ENCODE measurements around the gene IL34.

DNA sequence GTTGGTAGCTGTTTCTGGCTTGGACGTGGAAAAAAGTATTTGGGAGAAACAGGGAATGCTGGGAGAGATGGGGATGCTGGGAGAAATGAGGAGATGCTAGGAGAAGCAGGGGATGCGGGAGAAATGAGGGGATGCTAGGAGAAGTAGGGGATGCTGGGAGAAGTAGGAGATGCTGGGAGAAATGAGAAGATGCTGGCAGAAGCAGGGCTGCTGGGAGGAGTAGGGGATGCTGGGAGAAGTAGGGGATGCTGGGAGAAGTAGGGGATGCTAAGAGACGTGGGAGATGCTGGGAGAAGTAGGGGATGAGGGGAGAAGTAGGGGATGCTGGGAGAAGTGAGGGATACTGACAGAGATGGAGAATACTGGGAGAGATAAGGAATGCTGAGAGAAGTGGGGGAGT lies 45.6 kb upstream of the IL34 start:
- TF ChIP-seq, protein P1, sequence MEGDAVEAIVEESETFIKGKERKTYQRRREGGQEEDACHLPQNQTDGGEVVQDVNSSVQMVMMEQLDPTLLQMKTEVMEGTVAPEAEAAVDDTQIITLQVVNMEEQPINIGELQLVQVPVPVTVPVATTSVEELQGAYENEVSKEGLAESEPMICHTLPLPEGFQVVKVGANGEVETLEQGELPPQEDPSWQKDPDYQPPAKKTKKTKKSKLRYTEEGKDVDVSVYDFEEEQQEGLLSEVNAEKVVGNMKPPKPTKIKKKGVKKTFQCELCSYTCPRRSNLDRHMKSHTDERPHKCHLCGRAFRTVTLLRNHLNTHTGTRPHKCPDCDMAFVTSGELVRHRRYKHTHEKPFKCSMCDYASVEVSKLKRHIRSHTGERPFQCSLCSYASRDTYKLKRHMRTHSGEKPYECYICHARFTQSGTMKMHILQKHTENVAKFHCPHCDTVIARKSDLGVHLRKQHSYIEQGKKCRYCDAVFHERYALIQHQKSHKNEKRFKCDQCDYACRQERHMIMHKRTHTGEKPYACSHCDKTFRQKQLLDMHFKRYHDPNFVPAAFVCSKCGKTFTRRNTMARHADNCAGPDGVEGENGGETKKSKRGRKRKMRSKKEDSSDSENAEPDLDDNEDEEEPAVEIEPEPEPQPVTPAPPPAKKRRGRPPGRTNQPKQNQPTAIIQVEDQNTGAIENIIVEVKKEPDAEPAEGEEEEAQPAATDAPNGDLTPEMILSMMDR (optimal IDR thresholded peaks at IDR 0.05 in 1 of 3, IDR thresholded peaks at IDR 0.05 in 1 of 3, conservative IDR thresholded peaks at IDR 0.05 in 1 of 3; ENCODE audit: extremely low read depth in 1 of 3, insufficient read depth in 2 of 3, low read length in 3 of 3), result no peak
- no peak for TF ChIP-seq EZH2 (IDR thresholded peaks at IDR 0.05; ENCODE audit: low read length)
